Spleen (tissue), 7 donors: Measurements from ENCODE around the gene ZNF415.
A peak's percentile ranks its signal among the peaks of the same experiment; 100 is the strongest.

Source experiments
- POLR2A ChIP-seq, 3 donors: fragments of 450-650 bp; IDR thresholded peaks; one replicate each; pipeline ENCODE4 v1.5.1; 2017; ENCODE audit warnings: antibody characterized with exemption in 3 of 3, mild to moderate bottlenecking in 1 of 3
- POLR2AphosphoS5 ChIP-seq, 3 donors: sonication (generic); formaldehyde crosslinking; IDR thresholded peaks; one replicate each; pipeline ENCODE4 v1.5.1; 2017; ENCODE audit warnings: antibody characterized with exemption in 3 of 3
- TF ChIP-seq, protein P1 (sequence below), 11 experiments: fragments of 200-600 bp in 7 of 11; fragments of 450-650 bp in 4 of 11; sonication (generic) in 4 of 11; IDR thresholded peaks in 8 of 11; conservative IDR thresholded peaks in 3 of 11; 1 replicate in 7 of 11; 2 replicates in 4 of 11; pipeline versions ENCODE4 v1.4.0 to v1.8.0; 2016 to 2021; ENCODE audit warnings: antibody characterized with exemption in 11 of 11, inconsistent platforms in 4 of 11, mild to moderate bottlenecking in 1 of 11
- donor health status: DM: no; HTN: no; CAD: no; lungs with moderate emphysema.
- donor health status: DM: no; HTN: no; CAD: no.
- donor health status: DM: no; HTN: no; CAD: no.

DNA sequence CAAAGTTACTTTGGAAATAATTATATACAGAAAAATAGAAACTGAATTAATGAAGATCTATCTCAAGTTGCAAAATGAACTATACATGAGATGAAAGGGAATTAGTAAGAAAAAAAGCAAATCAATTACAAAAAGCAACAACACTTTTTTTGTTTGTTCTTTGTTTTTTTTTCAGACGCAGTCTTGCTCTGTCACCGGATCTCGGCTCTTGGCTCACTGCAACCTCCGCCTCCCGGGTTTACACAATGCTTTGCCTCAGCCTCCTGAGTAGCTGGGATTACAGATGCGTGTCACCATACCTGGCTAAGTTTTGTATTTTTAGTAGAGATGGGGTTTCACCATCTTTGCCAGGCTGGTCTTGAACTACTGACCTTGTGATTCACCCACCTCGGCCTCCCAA is 2.2 kb downstream of the ZNF415 start:
- TF ChIP-seq, protein P1, sequence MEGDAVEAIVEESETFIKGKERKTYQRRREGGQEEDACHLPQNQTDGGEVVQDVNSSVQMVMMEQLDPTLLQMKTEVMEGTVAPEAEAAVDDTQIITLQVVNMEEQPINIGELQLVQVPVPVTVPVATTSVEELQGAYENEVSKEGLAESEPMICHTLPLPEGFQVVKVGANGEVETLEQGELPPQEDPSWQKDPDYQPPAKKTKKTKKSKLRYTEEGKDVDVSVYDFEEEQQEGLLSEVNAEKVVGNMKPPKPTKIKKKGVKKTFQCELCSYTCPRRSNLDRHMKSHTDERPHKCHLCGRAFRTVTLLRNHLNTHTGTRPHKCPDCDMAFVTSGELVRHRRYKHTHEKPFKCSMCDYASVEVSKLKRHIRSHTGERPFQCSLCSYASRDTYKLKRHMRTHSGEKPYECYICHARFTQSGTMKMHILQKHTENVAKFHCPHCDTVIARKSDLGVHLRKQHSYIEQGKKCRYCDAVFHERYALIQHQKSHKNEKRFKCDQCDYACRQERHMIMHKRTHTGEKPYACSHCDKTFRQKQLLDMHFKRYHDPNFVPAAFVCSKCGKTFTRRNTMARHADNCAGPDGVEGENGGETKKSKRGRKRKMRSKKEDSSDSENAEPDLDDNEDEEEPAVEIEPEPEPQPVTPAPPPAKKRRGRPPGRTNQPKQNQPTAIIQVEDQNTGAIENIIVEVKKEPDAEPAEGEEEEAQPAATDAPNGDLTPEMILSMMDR (IDR thresholded peaks at IDR 0.05 in 8 of 11, conservative IDR thresholded peaks at IDR 0.05 in 3 of 11), result no peak
- TF ChIP-seq POLR2A (IDR thresholded peaks at IDR 0.05), result no peak
- peak in 2 of 3 donors; percentile 58 to 61 for TF ChIP-seq POLR2AphosphoS5 (IDR thresholded peaks at IDR 0.05)
